HEK293 (cell line): Measurements from ENCODE around the gene PCDHB6.

Experiments
- CTCF ChIA-PET: fragments of 350-600 bp; formaldehyde crosslinking; extraction: SDS; loops from one replicate; lab custom pipeline; 2021; ENCODE audit warnings: antibody characterized with exemption; lab: Yijun Ruan, JAX
- POLR2A ChIA-PET: fragments of 300-600 bp; formaldehyde crosslinking; extraction: SDS; loops from one replicate; lab custom pipeline; 2020; ENCODE audit warnings: antibody characterized with exemption, inconsistent platforms; lab: Yijun Ruan, JAX
- H3K27ac ChIP-seq: fragments of 200-500 bp; sonication (Bioruptor generic); 2 replicates; pipeline ENCODE4 v1.5.1; 2014; ENCODE audit warnings: low read depth, low read length, control low read depth, inconsistent platforms; ENCODE audit errors: extremely low read depth
- H3K36me3 ChIP-seq, 2 experiments: fragments of 200-500 bp in 1 of 2; sonication (Bioruptor generic) in 1 of 2; 1 replicate in 1 of 2; 2 replicates in 1 of 2; pipeline ENCODE4 v1.5.1; 2014 to 2017; ENCODE audit warnings: inconsistent platforms in 2 of 2, low read length in 2 of 2; ENCODE audit not compliant: control insufficient read depth in 2 of 2, insufficient read depth in 1 of 2
- H3K4me1 ChIP-seq: fragments of 200-500 bp; sonication (Bioruptor generic); 2 replicates; pipeline ENCODE4 v1.5.1; 2014; ENCODE audit warnings: mild to moderate bottlenecking, low read length, inconsistent platforms; ENCODE audit not compliant: control insufficient read depth, insufficient read depth
- H3K4me3 ChIP-seq: 2 replicates; pipeline ENCODE4 v1.5.1; 2011; ENCODE audit warnings: low read depth, mild to moderate bottlenecking, control low read depth, low read length, moderate library complexity
- H3K9me3 ChIP-seq: fragments of 200-500 bp; sonication (Bioruptor generic); 2 replicates; pipeline ENCODE4 v1.5.1; 2014; ENCODE audit warnings: low read depth, low read length, inconsistent platforms; ENCODE audit not compliant: control insufficient read depth, insufficient read depth
- BCL6B ChIP-seq: fragments of 450-650 bp; formaldehyde crosslinking; IDR thresholded peaks from 2 replicates; pipeline ENCODE4 v1.5.1; 2017; ENCODE audit warnings: missing biosample characterization, missing genetic modification characterization
- CTCF ChIP-seq: fragments of 450-650 bp; formaldehyde crosslinking; IDR thresholded peaks from 2 replicates; pipeline ENCODE4 v1.5.1; 2016; ENCODE audit warnings: missing biosample characterization, missing genetic modification characterization
- HOXA7 ChIP-seq: sonication (generic); formaldehyde crosslinking; IDR thresholded peaks from 2 replicates; pipeline ENCODE4 v1.8.1; 2022; ENCODE audit warnings: missing genetic modification reagents, borderline replicate concordance
- KLF8 ChIP-seq: fragments of 450-650 bp; formaldehyde crosslinking; IDR thresholded peaks from 2 replicates; pipeline ENCODE4 v1.5.1; 2016; ENCODE audit warnings: missing biosample characterization, missing genetic modification characterization
- OVOL3 ChIP-seq: fragments of 450-650 bp; formaldehyde crosslinking; IDR thresholded peaks from 2 replicates; pipeline ENCODE4 v1.5.1; 2016; ENCODE audit warnings: missing biosample characterization, missing genetic modification characterization
- SP3 ChIP-seq: fragments of 450-650 bp; formaldehyde crosslinking; IDR thresholded peaks from 2 replicates; pipeline ENCODE4 v1.5.1; 2016; ENCODE audit warnings: missing biosample characterization, missing genetic modification characterization
- ZBTB48 ChIP-seq: fragments of 450-650 bp; formaldehyde crosslinking; IDR thresholded peaks from 2 replicates; pipeline ENCODE4 v1.5.1; 2016; ENCODE audit warnings: missing biosample characterization, missing genetic modification characterization
- ZNF16 ChIP-seq: fragments of 450-650 bp; formaldehyde crosslinking; IDR thresholded peaks from 2 replicates; pipeline ENCODE4 v1.5.1; 2016; ENCODE audit warnings: low read depth, missing biosample characterization, missing genetic modification characterization
- ZNF18 ChIP-seq: fragments of 450-650 bp; formaldehyde crosslinking; IDR thresholded peaks from 2 replicates; pipeline ENCODE4 v1.5.1; 2016; ENCODE audit warnings: missing biosample characterization, missing genetic modification characterization
- ZNF2 ChIP-seq: fragments of 450-650 bp; formaldehyde crosslinking; IDR thresholded peaks from 2 replicates; pipeline ENCODE4 v1.5.1; 2016; ENCODE audit warnings: missing biosample characterization, missing genetic modification characterization
- ZNF23 ChIP-seq: fragments of 450-650 bp; formaldehyde crosslinking; IDR thresholded peaks from 2 replicates; pipeline ENCODE4 v1.5.1; 2016; ENCODE audit warnings: missing biosample characterization, missing genetic modification characterization, borderline replicate concordance
- ZNF37A ChIP-seq: fragments of 450-650 bp; IDR thresholded peaks from 2 replicates; pipeline ENCODE4 v1.5.1; 2018; ENCODE audit warnings: missing biosample characterization, missing genetic modification characterization
- ZNF404 ChIP-seq: fragments of 450-650 bp; formaldehyde crosslinking; IDR thresholded peaks from 2 replicates; pipeline ENCODE4 v1.5.1; 2017; ENCODE audit warnings: missing biosample characterization, missing genetic modification characterization
- ZNF416 ChIP-seq: fragments of 450-650 bp; formaldehyde crosslinking; IDR thresholded peaks from 2 replicates; pipeline ENCODE4 v1.5.1; 2016; ENCODE audit warnings: missing biosample characterization, missing genetic modification characterization
- ZNF560 ChIP-seq: fragments of 450-650 bp; formaldehyde crosslinking; IDR thresholded peaks from 2 replicates; pipeline ENCODE4 v1.5.1; 2017; ENCODE audit warnings: missing biosample characterization, missing genetic modification characterization, borderline replicate concordance
- ZNF585B ChIP-seq: fragments of 450-650 bp; formaldehyde crosslinking; IDR thresholded peaks from 2 replicates; pipeline ENCODE4 v1.5.1; 2016; ENCODE audit warnings: missing biosample characterization, missing genetic modification characterization
- ZNF621 ChIP-seq: fragments of 450-650 bp; formaldehyde crosslinking; IDR thresholded peaks from 2 replicates; pipeline ENCODE4 v1.5.1; 2017; ENCODE audit warnings: missing biosample characterization, missing genetic modification characterization
- ZNF624 ChIP-seq: fragments of 450-650 bp; formaldehyde crosslinking; IDR thresholded peaks from 2 replicates; pipeline ENCODE4 v1.5.1; 2017; ENCODE audit warnings: missing biosample characterization, missing genetic modification characterization
- ZNF654 ChIP-seq: fragments of 450-650 bp; formaldehyde crosslinking; IDR thresholded peaks from 2 replicates; pipeline ENCODE4 v1.5.1; 2016; ENCODE audit warnings: low read depth, missing biosample characterization, missing genetic modification characterization
- ZNF664 ChIP-seq: fragments of 450-650 bp; formaldehyde crosslinking; IDR thresholded peaks from 2 replicates; pipeline ENCODE4 v1.5.1; 2016; ENCODE audit warnings: missing biosample characterization, missing genetic modification characterization
- TF ChIP-seq, protein P1 (sequence below): fragments of 450-650 bp; formaldehyde crosslinking; conservative IDR thresholded peaks from 2 replicates; pipeline ENCODE4 v1.5.1; 2016; ENCODE audit warnings: low read depth, missing biosample characterization, missing genetic modification characterization

The PCDHB6 gene

GRCh38 chr5:141127305-141127704 lies 22.6 kb upstream of the PCDHB6 start:
- Histone ChIP-seq H3K27ac (no peak overlapping the region), H3K36me3 (no peaks in the 10 kb centered on the region), H3K4me3 (no peak overlapping the region)
- CTCF ChIA-PET: no interaction called here
- no peak for TF ChIP-seq OVOL3 (tag by site-specific recombination)
- no peak for TF ChIP-seq CTCF (tag by site-specific recombination)
- TF ChIP-seq ZNF16: no peak
- TF ChIP-seq SP3 (tag by site-specific recombination): no peak
- TF ChIP-seq, protein P1, sequence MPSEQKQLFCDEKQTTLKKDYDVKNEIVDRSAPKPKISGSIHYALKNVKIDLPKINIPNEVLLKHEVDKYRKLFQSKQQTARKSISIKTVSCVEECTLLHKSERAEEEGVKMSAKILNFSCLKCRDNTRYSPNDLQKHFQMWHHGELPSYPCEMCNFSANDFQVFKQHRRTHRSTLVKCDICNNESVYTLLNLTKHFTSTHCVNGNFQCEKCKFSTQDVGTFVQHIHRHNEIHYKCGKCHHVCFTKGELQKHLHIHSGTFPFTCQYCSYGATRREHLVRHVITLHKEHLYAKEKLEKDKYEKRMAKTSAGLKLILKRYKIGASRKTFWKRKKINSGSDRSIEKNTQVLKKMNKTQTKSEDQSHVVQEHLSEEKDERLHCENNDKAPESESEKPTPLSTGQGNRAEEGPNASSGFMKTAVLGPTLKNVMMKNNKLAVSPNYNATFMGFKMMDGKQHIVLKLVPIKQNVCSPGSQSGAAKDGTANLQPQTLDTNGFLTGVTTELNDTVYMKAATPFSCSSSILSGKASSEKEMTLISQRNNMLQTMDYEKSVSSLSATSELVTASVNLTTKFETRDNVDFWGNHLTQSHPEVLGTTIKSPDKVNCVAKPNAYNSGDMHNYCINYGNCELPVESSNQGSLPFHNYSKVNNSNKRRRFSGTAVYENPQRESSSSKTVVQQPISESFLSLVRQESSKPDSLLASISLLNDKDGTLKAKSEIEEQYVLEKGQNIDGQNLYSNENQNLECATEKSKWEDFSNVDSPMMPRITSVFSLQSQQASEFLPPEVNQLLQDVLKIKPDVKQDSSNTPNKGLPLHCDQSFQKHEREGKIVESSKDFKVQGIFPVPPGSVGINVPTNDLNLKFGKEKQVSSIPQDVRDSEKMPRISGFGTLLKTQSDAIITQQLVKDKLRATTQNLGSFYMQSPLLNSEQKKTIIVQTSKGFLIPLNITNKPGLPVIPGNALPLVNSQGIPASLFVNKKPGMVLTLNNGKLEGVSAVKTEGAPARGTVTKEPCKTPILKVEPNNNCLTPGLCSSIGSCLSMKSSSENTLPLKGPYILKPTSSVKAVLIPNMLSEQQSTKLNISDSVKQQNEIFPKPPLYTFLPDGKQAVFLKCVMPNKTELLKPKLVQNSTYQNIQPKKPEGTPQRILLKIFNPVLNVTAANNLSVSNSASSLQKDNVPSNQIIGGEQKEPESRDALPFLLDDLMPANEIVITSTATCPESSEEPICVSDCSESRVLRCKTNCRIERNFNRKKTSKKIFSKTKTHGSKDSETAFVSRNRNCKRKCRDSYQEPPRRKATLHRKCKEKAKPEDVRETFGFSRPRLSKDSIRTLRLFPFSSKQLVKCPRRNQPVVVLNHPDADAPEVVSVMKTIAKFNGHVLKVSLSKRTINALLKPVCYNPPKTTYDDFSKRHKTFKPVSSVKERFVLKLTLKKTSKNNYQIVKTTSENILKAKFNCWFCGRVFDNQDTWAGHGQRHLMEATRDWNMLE: no peak
- TF ChIP-seq ZNF624: no peak
- no peak for TF ChIP-seq ZNF585B (tag by site-specific recombination)
- no peak for TF ChIP-seq ZNF2
- TF ChIP-seq, all 188 proteins: peak for 0
- Histone ChIP-seq H3K4me1 (no peaks in the 10 kb centered on the region), H3K9me3 (no peaks in the 10 kb centered on the region)
- POLR2A ChIA-PET: no interaction called here

- CTCF ChIA-PET: interaction anchor here (0.5 to 1.6 kb wide), 8 partner anchors 12 to 427 kb away, joined by 3 to 5 read pairs (median 3); partner anchors contain the start of gene PCDHB2
- Histone ChIP-seq H3K4me1 (no peaks in the 10 kb centered on the region), H3K27ac (no peak within 1 kb of the TSS), H3K36me3 (no peaks in the 10 kb centered on the region), H3K4me3 (no peak within 1 kb of the TSS), H3K9me3 (no peaks in the 10 kb centered on the region; the same call in 1 of the 2 replicates)
- TF ChIP-seq ZNF624 (no peak), ZNF654 (peak; percentile 21), BCL6B (tag by site-specific recombination) (no peak)
- POLR2A ChIA-PET: no interaction called here
Observed at GRCh38 chr5:141135030-141135717, 14.7 kb upstream of the PCDHB6 start, which contains the start of gene PCDHB5. Gene PCDHB5 (plus strand): TSS chr5:141135206. CDS start chr5:141135435, 229 bp downstream.

GRCh38 chr5:141135718-141136266 lies 14.1 kb upstream of the PCDHB6 start:
- CTCF ChIA-PET: interaction anchor here (0.5 to 1.6 kb wide), 6 partner anchors 12 to 71 kb away, joined by 3 to 5 read pairs (median 4); partner anchors contain the start of gene PCDHB2
- TF ChIP-seq KLF8 (no peak), HOXA7 (CRISPR knock-in tag) (no peak), ZBTB48 (tag by site-specific recombination) (no peak), ZNF621 (tag by site-specific recombination) (no peak), ZNF23 (tag by site-specific recombination) (no peak), ZNF560 (tag by site-specific recombination) (no peak), ZNF37A (no peak), ZNF664 (tag by site-specific recombination) (no peak), ZNF18 (no peak), ZNF416 (tag by site-specific recombination) (no peak), ZNF404 (tag by site-specific recombination) (no peak)

More at GRCh38 chr5:141135718-141136266, 14.1 kb upstream of the PCDHB6 start:
- H3K4me1 ChIP-seq: no peaks in the 10 kb centered on the region
- H3K4me3 ChIP-seq: no peak overlapping the region
- no peak overlapping the region for H3K27ac ChIP-seq
- no peaks in the 10 kb centered on the region for H3K36me3 ChIP-seq
- H3K9me3 ChIP-seq: no peaks in the 10 kb centered on the region; the same call in 1 of the 2 replicates
- POLR2A ChIA-PET: no interaction called here
